Skeletal muscle tissue (tissue), 4 donors: Measurements from ENCODE around the gene LBR. TPM values are rescaled to one million over a fixed set of nuclear protein-coding genes. Genes with fewer than 3 reads are reported as not detected.
A peak's percentile ranks its signal among the peaks of the same experiment; 100 is the strongest.

Experiments
- H3K27ac ChIP-seq: one replicate; pipeline ENCODE4 v1.7.0; 2013; ENCODE audit warnings: mild to moderate bottlenecking, low read depth, low read length, inconsistent platforms
- H3K27me3 ChIP-seq, 3 donors: one replicate each; pipeline ENCODE4 v1.7.0; 2013; ENCODE audit warnings: low read length in 3 of 3; ENCODE audit not compliant: control insufficient read depth in 3 of 3, insufficient read depth in 3 of 3
- H3K36me3 ChIP-seq, 3 donors: one replicate each; pipeline ENCODE4 v1.7.0; 2013; ENCODE audit warnings: low read length in 3 of 3; ENCODE audit not compliant: control insufficient read depth in 3 of 3, insufficient read depth in 3 of 3
- H3K4me1 ChIP-seq, 3 donors: one replicate each; pipeline ENCODE4 v1.7.0; 2013; ENCODE audit warnings: low read length in 3 of 3, mild to moderate bottlenecking in 3 of 3; ENCODE audit not compliant: control insufficient read depth in 3 of 3, insufficient read depth in 3 of 3
- H3K4me3 ChIP-seq, 3 donors: one replicate each; pipeline ENCODE4 v1.7.0; 2013; ENCODE audit warnings: low read length in 3 of 3
- H3K9ac ChIP-seq, 3 donors: one replicate each; pipeline ENCODE4 v1.7.0; 2013; ENCODE audit warnings: low read length in 3 of 3, mild to moderate bottlenecking in 3 of 3, moderate library complexity in 2 of 3, low read depth in 1 of 3
- H3K9me3 ChIP-seq, 3 donors: one replicate each; pipeline ENCODE4 v1.7.0; 2013; ENCODE audit warnings: low read length in 3 of 3; ENCODE audit not compliant: control insufficient read depth in 3 of 3
- total RNA-seq: library from RNA; depleted of rRNA; stranded (reverse); fragments of >200 nt; gene quantifications from one replicate; pipeline ENCODE4 v1.2.3, GENCODE V29; 2014
- donor health status: Osteomylitis.

The LBR gene
- total RNA-seq, 1 donor from 2014 or later = 39.7 TPM

GRCh38 chr1:225464851-225465792, 37.3 kb upstream of the LBR start:
- H3K4me3 ChIP-seq = peak overlapping the region in 1 of 3 donors; percentile 6
- H3K9ac ChIP-seq = peak overlapping the region in 1 of 3 donors; percentile 33
- peaks cover 4 to 23% (median 20%) of the 10 kb centered on the region in 3 donors for H3K4me1 ChIP-seq
- H3K9me3 ChIP-seq = no peaks in the 10 kb centered on the region
- H3K27ac ChIP-seq = no peak overlapping the region
- peaks cover 0 to 6% (median 0%) of the 10 kb centered on the region in 3 donors for H3K27me3 ChIP-seq
- no peaks in the 10 kb centered on the region for H3K36me3 ChIP-seq

DNA sequence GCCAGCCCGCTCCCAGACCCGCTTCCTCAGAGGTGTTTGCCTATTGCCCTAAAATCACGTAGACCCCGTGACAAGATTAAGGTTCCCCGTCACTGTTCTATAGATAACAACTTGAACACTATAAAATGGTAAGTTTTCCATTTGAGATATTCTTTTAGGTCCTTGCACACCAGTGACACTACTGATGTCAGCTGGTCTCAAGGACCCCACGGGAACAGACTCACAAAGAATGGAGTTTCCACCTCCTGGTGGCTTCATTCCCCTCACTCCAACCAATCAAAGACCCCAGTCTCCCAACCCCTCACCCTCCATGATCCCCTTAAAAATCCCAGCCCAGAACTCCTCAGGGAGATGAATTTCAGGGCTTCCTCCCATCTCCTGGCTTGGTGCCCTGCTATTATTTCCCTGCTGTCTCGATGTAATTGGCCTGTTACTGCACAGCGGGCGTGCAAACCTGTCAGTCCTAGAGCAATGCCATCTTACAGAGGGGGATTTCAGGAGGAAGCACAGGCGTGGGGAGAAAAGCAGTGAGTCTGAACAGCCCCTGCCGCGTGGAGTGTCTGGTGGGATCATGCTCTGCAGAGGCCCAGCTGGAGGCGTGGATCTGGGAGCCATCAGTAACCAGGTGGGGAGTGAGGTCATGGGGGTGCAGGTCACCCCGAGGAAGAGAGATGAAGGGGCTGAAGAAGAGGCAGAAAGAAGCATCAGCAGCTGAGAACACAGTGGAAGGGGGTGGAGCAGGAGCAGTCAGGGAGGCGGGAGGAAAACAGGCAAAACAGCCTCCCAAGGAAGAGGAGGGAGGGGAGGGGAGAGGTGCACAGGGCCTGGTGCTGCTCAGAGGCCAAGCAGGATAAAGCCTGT, 35.1 kb upstream of the LBR start:
- H3K27ac ChIP-seq = no peak overlapping the region
- no peaks in the 10 kb centered on the region for H3K36me3 ChIP-seq
- no peaks in the 10 kb centered on the region for H3K9me3 ChIP-seq
- H3K27me3 ChIP-seq = peaks cover 0 to 6% (median 0%) of the 10 kb centered on the region in 3 donors
- H3K9ac ChIP-seq = no peak overlapping the region
- peaks cover 4 to 20% (median 18%) of the 10 kb centered on the region in 3 donors for H3K4me1 ChIP-seq
- no peak overlapping the region for H3K4me3 ChIP-seq

DNA sequence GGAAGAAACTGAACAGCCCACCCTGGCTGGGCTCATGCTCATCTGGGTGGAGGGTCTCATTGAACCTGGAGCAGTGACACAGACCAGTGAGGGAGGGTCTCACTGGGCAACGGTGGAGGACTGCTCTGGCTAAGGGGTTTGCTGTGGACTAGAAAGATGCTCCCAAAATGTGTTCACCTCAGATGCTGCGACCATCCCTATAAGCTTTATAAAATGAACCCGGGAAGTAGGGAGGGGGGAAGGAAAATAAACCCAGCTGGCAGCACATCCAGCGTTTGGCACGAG, 34.5 kb upstream of the LBR start:
- peak overlapping the region in 1 of 3 donors; percentile 25 for H3K9ac ChIP-seq
- no peaks in the 10 kb centered on the region for H3K9me3 ChIP-seq
- H3K4me1 ChIP-seq = peaks cover 4 to 18% (median 18%) of the 10 kb centered on the region in 3 donors
- H3K27ac ChIP-seq = no peak overlapping the region
- no peak overlapping the region for H3K4me3 ChIP-seq
- H3K27me3 ChIP-seq = peaks cover 0 to 6% (median 0%) of the 10 kb centered on the region in 3 donors
- H3K36me3 ChIP-seq = no peaks in the 10 kb centered on the region

GRCh38 chr1:225461533-225462428, 33.9 kb upstream of the LBR start:
- H3K27ac ChIP-seq = no peak overlapping the region
- H3K9ac ChIP-seq = peak overlapping the region in 1 of 3 donors; percentile 25
- peaks cover 4 to 13% (median 12%) of the 10 kb centered on the region in 3 donors for H3K4me1 ChIP-seq
- H3K9me3 ChIP-seq = no peaks in the 10 kb centered on the region
- no peak overlapping the region for H3K4me3 ChIP-seq
- H3K27me3 ChIP-seq = peaks cover 0 to 6% (median 0%) of the 10 kb centered on the region in 3 donors
- H3K36me3 ChIP-seq = no peaks in the 10 kb centered on the region

DNA sequence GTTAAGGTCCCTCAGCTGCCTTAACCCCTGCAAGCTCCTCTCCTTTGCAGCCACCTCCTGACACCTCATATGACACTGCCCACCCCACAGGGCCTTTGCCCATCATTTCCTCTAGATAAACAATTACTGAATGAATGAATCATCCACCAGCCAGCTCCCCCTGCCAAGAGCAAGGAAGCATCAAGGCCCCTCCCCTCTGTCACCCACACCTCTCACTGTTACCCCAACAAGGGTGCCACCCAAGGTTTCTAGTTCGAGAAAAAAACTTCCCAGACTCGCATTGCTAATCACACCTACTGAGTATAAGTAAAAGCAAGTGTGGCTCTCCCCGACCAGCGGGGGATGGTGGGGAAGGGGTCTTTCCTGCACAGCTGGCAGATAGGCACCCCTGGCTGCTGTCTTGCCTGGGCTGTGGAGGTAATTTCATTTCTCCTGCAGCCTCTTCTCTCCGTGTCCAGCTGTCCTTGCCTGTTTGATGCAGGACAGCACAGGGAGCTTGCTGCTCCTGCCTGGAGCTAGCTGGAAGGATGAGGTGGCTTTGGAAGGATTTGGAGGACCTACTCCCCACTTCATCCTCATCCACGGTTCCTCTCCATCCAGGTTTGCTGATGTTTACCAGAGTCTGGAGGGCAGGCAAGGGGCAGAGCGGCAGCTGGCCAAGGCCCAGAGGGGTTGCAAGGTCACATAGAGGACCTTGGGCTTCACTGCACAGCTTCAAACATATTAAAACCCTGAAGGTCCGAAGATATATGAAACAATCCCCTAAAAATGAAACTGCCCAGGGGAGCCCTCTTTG, 33.1 kb upstream of the LBR start:
- H3K9ac ChIP-seq = no peak overlapping the region
- peaks cover 0 to 6% (median 0%) of the 10 kb centered on the region in 3 donors for H3K27me3 ChIP-seq
- no peaks in the 10 kb centered on the region for H3K9me3 ChIP-seq
- H3K27ac ChIP-seq = no peak overlapping the region
- H3K4me3 ChIP-seq = no peak overlapping the region
- H3K4me1 ChIP-seq = peaks cover 4 to 13% (median 12%) of the 10 kb centered on the region in 3 donors
- no peaks in the 10 kb centered on the region for H3K36me3 ChIP-seq

DNA sequence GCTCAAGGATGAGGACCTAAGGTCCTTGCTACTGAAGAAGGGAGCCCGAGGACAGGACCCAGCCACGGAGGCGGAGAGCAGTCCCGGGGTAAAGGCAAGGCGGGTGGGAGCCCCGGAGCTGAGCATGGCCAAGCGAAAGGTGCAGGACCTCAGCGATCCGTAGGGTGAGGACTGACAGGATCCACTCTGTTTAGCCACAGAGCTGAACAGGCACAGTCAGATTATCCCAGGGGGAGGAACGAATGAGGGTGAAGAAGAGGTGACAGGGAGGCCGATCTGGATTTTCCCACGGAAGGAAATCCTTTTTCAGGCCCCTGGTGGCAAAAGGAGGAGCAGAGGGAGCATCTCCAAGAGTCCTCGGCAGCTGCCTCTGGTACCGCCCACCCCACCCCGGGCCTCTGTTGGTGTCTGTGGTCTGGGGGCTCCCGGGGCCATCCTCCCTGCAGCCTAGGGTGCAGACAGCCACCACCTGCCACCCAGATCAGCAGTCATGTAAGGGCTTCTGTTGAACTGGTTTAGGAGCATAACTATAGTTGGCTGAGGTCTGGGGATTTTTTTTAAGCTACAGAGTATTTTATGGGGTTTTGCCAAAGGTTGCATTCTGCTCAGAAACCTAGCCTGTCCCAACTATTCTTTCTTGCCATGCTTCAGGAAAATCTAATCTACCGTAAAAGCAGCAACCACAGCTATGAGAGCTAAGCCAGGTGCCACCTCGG, 32.3 kb upstream of the LBR start:
- H3K27ac ChIP-seq = no peak overlapping the region
- no peaks in the 10 kb centered on the region for H3K36me3 ChIP-seq
- peaks cover 0 to 6% (median 0%) of the 10 kb centered on the region in 3 donors for H3K27me3 ChIP-seq
- H3K9ac ChIP-seq = no peak overlapping the region
- H3K4me3 ChIP-seq = no peak overlapping the region
- no peaks in the 10 kb centered on the region for H3K9me3 ChIP-seq
- peaks cover 4 to 8% (median 8%) of the 10 kb centered on the region in 3 donors for H3K4me1 ChIP-seq

GRCh38 chr1:225458222-225458631, 30.4 kb upstream of the LBR start:
- H3K27me3 ChIP-seq = peaks cover 0 to 5% (median 0%) of the 10 kb centered on the region in 3 donors
- no peak overlapping the region for H3K4me3 ChIP-seq
- no peaks in the 10 kb centered on the region for H3K9me3 ChIP-seq
- no peak overlapping the region for H3K9ac ChIP-seq
- H3K4me1 ChIP-seq = peaks cover 3 to 5% (median 4%) of the 10 kb centered on the region in 3 donors
- H3K27ac ChIP-seq = no peak overlapping the region
- H3K36me3 ChIP-seq = no peaks in the 10 kb centered on the region

DNA sequence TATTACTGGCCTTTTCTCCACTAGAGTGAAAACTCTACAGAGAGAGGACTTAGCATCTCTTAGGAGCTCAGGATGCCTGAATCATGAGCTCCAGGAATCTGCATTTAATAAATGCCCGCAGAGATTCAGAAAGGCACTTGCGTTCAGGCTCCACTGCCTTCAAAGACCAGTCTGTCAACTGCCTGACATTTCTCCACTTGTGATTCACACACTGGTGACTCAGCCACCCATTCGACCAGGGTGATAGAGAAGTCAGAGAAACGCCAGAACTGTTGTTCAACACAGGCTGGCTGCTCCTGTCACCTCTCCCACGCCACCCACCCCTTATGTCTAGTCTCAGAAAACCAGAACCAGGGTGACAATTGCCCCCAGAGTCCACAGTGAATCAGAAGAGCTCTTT, 26.9 kb upstream of the LBR start:
- no peak overlapping the region for H3K27ac ChIP-seq
- no peaks in the 10 kb centered on the region for H3K36me3 ChIP-seq
- no peaks in the 10 kb centered on the region for H3K9me3 ChIP-seq
- H3K27me3 ChIP-seq = peaks cover 0 to 2% (median 0%) of the 10 kb centered on the region in 3 donors
- H3K4me3 ChIP-seq = no peak overlapping the region
- H3K9ac ChIP-seq = no peak overlapping the region
- peaks cover 0 to 2% (median 1%) of the 10 kb centered on the region in 3 donors for H3K4me1 ChIP-seq
